NB4 (cell line): Measurements from ENCODE around the gene SERF1B.
"Not testable (repeated sequence)": the region's sequence is repeated elsewhere in the genome, so short reads cannot be mapped to it uniquely, and the experiment has no call there.

Source experiments
- DNase-seq: peaks from one replicate; pipeline ENCODE4 v3.0.0; 2010; ENCODE audit warnings: low read depth
- H3K4me3 ChIP-seq: one replicate; pipeline ENCODE4 v1.5.1; 2011; ENCODE audit warnings: mild to moderate bottlenecking, low read depth, low read length, moderate library complexity

Gene SERF1B

DNA sequence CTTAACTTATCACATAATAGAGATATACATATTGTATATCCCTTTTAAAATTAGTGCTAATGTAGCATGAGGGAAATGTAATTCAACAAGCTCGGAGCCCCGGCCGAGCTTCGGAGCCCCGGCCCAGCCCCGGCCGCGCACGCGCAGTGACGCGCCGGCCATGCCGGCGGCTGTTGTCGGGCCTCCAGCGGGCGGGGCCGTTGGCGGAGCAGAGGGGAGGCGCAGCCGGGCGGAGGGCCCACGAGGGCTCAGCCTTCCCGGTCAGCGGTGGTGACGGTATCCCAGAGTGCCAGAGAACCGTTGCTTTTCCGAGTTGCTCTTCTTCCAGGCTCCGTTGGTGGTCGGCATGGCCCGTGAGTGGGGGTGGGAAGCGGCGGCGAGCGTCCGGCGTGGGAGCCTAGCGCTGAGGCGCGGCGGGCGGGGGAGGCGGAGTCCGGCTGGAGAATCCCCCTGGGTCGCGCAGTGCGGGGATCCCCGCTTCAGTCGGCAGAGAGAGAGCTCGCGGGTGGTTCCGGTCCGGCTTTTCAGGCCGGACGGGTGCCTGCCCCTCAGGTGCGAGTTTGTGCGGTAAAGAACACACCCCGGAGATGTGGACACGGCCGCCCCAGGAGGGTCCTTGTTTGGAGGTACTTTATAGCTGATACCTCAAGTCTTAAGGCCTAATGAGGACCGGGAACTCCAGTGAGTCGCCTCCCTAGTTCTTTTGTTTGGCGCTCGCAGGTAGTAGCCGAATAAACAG lies at the start of gene SERF1B:
TSS of gene SERF1B (plus strand) at position 146 of the 739 bp plus-strand sequence. CDS start at position 347, 201 bp downstream.
- not testable (repeated sequence) for H3K4me3 ChIP-seq, DNase-seq

DNA sequence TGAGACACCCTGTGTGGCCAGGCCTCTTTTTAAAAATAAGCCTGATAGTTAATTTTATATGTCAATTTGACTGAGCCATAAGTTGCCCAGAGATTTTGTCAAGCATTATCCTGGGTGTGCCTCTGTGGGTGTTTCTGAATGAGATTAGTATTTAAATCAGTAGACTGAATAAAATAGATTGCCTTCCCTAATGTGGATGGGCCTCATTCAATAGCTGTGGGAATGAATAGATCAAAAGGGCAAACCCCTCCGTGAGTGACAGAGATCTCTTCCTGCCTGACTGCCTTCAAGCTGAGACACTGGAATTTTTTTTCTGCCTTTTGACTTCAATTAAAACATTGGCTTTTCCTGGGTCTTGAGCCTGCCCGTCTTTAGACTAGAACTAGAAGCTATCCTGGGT lies 33.3 kb upstream of the SERF1B start:
- H3K4me3 ChIP-seq, DNase-seq: not testable (repeated sequence)

DNA sequence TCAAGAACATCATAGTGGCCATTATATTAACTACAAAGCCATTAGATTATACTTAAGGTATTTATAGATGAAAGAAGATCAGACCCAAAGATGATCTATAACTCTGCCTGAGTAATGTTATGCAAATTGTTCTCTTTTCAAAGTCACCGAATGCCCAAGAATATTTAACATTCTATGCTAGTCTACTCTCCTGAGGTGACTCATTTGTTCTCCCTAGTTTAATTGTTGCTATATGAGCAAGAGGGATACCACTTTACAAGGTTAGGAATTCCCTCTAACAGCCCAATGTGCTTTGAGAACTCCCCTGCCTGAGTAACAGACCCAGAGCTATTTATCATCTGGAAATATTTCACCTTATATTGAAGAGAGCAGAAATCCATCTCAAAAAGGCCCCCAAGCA lies 29.5 kb upstream of the SERF1B start:
- not testable (repeated sequence) for H3K4me3 ChIP-seq, DNase-seq

DNA sequence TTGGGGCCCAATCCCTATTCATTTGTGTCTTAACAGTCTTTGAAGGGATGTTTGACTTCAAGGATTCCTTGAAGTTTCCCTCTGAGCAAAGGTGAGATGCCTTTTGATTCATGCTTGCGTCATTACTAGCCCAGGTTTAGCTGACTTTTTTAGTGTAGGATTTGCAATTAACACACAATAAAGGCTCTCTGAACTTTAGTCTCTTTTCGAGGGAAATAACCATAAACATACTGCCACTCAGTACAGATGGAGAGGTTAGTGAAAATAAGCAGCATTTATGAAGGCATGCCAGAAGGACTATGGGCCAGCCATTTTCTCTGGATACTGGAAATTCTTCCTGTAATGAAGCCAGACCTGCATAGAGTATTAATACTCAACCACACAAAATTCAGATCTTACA lies 4.4 kb upstream of the SERF1B start:
- DNase-seq, H3K4me3 ChIP-seq: not testable (repeated sequence)

DNA sequence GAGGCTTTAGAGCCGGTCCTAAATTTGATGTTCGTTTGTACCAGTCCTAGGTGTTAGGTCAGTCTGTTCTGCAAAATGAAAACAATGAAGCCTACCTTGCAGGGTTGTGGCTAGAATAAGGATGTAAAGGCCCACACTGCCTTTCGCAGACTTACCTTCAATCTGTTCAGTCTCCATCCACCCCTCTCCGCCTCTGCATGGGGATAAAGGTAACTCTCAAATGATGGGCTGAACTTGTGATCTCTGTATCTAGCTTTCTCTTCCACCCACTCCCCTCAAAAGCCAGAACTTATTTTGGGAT lies 744 bp downstream of the SERF1B start:
- not testable (repeated sequence) for H3K4me3 ChIP-seq, DNase-seq

GRCh38 chr5:70031204-70031603 lies 6.2 kb downstream of the SERF1B start:
- not testable (repeated sequence) for H3K4me3 ChIP-seq, DNase-seq

DNA sequence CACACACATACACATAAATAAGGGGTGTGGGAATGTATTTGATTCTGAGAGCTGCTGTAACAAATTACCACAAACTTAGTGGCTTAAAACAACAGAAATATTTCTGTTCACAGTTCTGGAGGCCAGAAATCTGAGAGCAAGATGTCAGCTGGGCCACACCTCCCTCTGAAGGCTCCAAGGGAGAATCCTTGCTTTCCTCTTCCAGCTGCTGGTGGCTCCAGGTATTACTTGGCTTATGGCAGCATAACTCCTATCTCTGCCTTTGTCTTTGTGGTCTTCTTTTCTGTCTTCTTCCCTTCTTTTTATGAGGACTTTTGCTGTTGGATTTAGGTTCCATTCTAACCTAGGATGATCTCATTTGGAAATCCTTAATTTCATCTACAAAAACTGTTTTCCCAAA lies 16.4 kb downstream of the SERF1B start:
- not testable (repeated sequence) for DNase-seq, H3K4me3 ChIP-seq

DNA sequence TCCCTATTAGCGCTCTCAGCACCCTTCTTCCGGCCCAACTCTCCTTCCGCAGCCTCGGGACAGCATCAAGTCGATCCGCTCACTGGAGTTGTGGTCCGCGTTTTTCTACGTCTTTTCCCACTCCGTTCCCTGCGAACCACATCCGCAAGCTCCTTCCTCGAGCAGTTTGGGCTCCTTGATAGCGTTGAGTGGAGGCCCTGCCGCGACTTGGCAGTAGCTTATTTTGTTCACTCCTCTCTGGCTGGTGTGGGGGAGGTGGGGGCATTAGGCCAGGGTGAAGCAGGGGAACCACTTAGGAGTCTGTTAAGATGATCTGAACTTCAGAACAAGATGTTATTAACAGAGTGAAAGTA lies 24.7 kb downstream of the SERF1B start:
- H3K4me3 ChIP-seq, DNase-seq: not testable (repeated sequence)

GRCh38 chr5:70056289-70056942 lies 31.4 kb downstream of the SERF1B start:
- DNase-seq, H3K4me3 ChIP-seq: not testable (repeated sequence)

DNA sequence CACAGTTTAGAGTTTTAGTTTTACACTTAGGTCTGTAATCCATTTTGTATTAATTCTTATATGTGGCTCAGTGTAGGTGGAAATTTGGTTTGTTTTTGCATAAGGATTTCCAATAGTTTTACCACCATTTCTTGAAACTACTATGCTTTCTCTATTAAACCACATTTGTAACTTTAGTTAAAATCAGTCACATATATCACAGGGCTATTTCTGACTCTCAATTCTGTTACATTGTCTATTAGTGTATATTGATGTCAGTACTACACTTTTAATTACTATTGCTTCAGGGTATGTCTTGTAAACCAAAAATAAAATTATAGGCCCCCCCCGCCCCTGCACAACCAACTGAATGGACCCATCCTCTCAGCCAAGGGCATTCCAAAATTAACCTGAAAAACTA lies 32.1 kb downstream of the SERF1B start:
- DNase-seq, H3K4me3 ChIP-seq: not testable (repeated sequence)

DNA sequence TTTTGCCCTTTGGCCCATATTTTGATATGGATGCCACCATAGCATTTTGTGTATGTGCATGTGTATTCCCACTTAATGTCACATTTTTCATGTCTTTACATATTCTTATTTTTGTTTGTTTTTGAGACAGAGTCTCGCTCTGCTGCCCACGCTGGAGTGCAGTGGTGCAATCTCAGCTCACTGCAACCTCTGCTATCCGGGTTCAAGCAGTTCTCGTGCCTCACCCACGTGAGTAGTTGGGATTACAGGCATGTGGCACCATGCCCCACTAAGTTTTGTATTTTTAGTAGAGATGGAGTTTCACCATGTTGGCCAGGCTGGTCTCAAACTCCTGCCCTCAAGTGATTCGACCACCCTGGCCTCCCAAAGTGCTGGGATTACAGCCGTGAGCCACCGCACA lies 52.6 kb downstream of the SERF1B start:
- H3K4me3 ChIP-seq, DNase-seq: not testable (repeated sequence)

DNA sequence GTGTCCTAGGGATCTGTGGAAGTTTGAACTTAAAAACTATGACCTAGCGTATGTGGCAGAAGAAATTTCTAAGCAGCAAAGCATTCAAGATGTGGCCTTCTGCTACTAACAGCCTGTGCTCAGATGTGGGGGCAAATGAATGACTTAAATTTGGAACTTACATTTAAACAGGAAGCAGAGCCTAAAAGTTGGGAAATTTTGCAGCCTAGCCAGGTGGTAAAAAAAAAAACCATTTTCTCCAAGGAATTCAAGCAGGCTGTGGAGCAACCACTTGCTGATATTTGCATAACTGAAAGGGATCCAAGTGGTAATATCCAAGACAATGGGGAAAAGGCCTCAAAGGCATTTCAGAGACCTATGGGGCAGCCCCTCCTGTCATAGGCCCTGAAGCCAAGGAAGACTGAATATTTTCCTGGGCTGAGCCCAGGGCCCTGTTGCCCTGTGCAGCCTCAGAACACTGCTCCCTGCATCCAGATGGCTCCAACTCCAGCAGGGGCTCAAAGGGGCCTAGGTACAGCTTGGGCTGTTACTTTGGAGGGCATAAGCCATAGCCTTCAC lies 63.9 kb downstream of the SERF1B start:
- not testable (repeated sequence) for H3K4me3 ChIP-seq, DNase-seq

DNA sequence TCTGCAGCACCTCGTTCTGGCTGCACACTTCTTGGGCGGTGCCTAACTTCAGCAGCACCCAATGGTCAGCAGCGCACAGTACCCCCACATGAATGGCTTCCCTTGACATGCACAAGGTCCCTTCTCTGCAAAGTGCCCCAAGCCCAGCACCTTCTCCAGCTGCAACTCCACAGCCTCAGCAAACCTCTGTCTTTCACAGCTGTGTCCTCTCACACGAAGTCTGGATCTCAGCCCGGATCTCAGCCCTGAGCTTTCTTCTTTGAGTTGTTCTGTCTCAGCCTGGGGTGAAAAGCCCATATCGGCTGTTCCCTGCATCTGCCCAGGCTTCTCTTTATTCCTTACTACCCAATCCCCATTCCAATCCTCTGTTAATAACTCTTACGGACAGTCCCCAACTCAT lies 66.7 kb downstream of the SERF1B start:
- not testable (repeated sequence) for DNase-seq

More for the DNA sequence above, 66.7 kb downstream of the SERF1B start:
- H3K4me3 ChIP-seq: not testable (repeated sequence)
